Activated T-helper 1 cell treated with anti-CD3 and anti-CD28 coated beads, Interleukin-2, amount 50 U/mL, for 16 hours (primary cell): Measurements from ENCODE around the gene TRIM65.
A peak's percentile ranks its signal among the peaks of the same experiment; 100 is the strongest.
"Not testable (repeated sequence)": the region's sequence is repeated elsewhere in the genome, so short reads cannot be mapped to it uniquely, and the experiment has no call there.

ENCODE experiments used
- DNase-seq, 2 donors: peaks; one replicate each; pipeline ENCODE4 v3.0.0-alpha.2; 2020; ENCODE audit warnings: low read depth in 1 of 2, low spot score in 1 of 2

TRIM65 gene

GRCh38 chr17:75854881-75855309, 41.9 kb downstream of the TRIM65 start:
- DNase-seq: no peak

- no peak for DNase-seq
These were observed 42.5 kb downstream of the TRIM65 start for GRCh38 chr17:75854101-75854748.

GRCh38 chr17:75853433-75853832, 43.3 kb downstream of the TRIM65 start:
- DNase-seq: no peak

GRCh38 chr17:75851693-75851991, 45.1 kb downstream of the TRIM65 start:
- not testable (repeated sequence) for DNase-seq

- no peak for DNase-seq
These were observed 45.6 kb downstream of the TRIM65 start for GRCh38 chr17:75850928-75851692.

GRCh38 chr17:75849724-75850123, 47.0 kb downstream of the TRIM65 start:
- DNase-seq: no peak

- no peak for DNase-seq
These were observed 47.5 kb downstream of the TRIM65 start for GRCh38 chr17:75849279-75849646.

GRCh38 chr17:75848523-75849278, 48.0 kb downstream of the TRIM65 start:
- peak; percentile 69 to 82 for DNase-seq

- no peak for DNase-seq
These were observed 48.9 kb downstream of the TRIM65 start for GRCh38 chr17:75847614-75848522.

GRCh38 chr17:75846692-75847613, 49.8 kb downstream of the TRIM65 start:
- DNase-seq: no peak

- DNase-seq: no peak
These were observed 50.6 kb downstream of the TRIM65 start for GRCh38 chr17:75845933-75846691.

GRCh38 chr17:75845058-75845711, 51.6 kb downstream of the TRIM65 start:
- peak in 1 of 2 donors; percentile 22 for DNase-seq

- no peak for DNase-seq
These were observed 52.2 kb downstream of the TRIM65 start for GRCh38 chr17:75844530-75845057.

- peak in 1 of 2 donors; percentile 35 for DNase-seq
These were observed 52.9 kb downstream of the TRIM65 start, which contains the start of gene UNC13D for GRCh38 chr17:75843577-75844529. UNC13D (minus strand) TSS chr17:75844404; CDS start chr17:75844337, 67 bp downstream.

- no peak for DNase-seq
These were observed 53.7 kb downstream of the TRIM65 start for GRCh38 chr17:75842963-75843576.

- DNase-seq: no peak
These were observed 54.3 kb downstream of the TRIM65 start for GRCh38 chr17:75842411-75842810.

GRCh38 chr17:75840799-75841164, 56.0 kb downstream of the TRIM65 start:
- DNase-seq: no peak
